GM21737 (cell line): ENCODE data around the gene TRPV5.

Experiments used
- ATAC-seq: cut with Tn5 transposase; IDR thresholded peaks from one replicate; pipeline ENCODE4 v1.9.1; 2021; ENCODE audit warnings: mild to moderate bottlenecking, moderate library complexity; ENCODE audit not compliant: unreplicated experiment

TRPV5 gene

DNA sequence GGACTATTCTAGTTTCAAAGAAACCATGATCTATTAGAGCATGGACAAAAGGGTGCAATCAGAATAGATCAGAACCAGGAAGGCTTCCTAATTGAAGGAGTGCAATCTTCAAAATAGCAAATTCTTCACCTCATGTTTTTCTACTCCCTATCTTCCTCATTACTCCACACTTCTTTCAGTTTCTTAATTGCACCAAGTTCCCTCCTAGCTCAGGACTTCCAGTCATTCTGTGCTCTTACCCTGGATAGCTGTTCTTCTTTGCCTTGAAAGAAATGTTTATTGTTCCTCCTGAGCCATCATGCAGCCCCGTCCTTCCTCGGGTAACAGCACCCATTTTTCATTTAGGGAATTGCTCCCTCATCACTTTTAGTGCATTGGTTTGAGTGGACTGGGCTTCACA is 23.1 kb downstream of the TRPV5 start:
- no peak for ATAC-seq

DNA sequence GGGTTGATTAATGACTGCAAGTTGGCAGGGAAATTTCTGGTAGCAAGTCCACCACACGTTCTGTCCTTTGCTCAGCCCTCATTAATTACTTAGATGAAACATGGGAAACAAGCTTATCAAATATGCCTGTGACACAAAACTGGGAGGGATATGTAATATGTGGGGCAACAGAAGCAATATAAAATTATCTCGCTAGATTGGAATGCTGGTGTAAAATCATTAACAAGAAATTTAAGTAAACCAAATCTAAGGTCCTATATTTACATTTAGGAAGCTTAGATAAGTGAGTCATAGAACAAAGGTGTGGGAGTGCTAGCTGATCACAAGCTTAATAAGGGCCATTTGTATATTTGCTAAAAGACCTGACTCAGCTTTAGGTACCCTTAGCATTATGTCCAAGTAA is 23.5 kb downstream of the TRPV5 start:
- no peak for ATAC-seq

DNA sequence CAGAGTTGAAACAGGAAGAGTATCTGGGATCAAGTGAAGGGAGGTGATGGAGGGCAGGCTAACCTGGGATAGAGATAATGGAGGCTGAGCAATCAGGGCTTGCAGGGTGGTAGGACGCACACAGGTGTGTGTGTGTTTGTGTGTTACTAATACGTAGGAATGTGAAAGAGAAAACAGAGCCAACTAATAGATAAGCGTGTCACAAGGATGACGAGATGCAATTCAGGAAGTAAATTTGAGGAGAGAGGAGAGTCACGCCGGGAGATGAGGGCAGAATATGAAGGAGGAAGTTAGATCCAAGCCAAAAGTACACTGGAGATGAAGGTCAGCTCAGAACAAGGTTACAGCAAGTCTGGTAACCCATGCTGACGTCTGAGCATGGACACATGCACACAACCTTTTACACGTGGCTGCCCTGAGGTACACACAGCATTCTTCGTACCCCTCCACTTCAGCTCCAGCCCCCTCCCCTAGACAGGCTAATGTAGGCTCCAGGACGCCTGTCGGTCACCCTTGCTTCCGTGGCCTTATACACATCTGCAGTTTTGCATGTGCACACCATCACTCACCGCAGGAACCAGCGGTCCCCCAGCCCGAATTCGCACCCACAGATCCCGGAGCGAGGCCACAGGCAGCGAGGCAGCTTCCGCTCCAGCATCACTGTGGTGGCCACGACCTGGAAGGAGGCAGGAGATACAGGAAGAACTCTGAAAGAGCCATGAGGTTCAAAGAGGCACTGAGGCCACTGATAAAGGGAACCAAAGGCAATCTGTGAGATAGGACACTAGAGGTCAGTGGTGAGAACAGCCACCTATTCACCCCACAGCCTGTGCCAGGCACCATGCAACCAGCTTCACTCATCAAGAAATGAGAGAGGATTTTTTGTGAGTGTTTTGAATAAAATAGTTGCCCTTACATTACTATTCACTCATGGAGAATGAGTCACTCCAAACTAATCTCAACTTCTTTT is 24.3 kb downstream of the TRPV5 start:
- ATAC-seq = no peak

DNA sequence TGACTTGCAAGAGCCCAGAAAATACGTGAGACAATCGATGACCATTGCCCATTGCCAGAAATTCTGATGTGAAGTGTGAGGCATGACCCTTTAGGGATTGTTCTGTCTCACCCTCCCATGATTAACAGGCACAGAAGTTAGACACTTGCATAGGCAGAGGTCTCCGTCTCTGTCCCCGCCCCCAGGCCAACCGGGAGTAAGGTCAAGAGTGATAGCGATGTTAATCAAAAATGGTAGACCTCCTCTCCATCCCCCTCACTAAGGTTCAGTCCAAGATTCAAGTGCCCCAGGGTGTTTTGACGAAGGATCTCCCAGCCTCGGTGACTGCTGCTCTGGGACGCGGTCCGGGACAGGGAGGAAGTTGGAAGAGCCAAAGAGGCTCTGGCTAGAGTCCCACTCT is 25.3 kb downstream of the TRPV5 start:
- no peak for ATAC-seq

DNA sequence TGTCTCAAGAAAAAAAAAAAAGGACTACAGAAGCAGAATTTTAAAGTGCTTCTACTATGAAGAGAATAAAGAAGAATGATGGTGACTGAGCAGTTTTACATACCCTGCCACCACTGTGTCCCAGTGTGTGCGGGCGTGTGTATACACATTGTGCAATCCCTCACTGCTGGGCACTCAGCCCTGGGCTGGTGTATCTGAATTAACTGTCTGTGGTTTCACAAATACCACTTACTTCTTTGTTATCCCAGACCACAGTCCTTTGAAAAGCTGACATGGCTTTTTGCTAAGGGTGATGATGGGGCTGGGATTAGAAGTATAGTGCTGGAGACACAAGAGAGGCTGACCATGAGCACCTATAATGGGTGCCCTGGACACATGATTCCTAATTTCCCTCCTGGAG is 26.9 kb downstream of the TRPV5 start:
- ATAC-seq = no peak

DNA sequence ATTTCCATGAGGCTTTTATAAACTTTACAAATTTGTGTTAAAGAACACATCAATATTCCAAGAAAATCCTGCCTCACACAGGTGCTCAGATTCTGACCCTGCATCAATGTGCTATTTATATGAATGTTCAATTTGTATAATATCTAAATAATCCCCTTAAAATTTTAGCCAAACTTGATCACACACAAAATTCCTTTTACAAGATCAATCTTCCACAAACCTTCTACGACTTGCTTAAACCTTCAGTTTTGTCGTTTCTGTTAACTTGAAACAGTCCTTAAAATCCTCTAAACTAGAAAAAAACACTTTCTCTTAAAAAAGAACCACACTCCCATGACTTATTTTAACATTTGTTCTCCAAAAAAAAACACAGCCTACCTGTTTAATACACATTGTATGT is 27.8 kb downstream of the TRPV5 start:
- ATAC-seq = no peak

DNA sequence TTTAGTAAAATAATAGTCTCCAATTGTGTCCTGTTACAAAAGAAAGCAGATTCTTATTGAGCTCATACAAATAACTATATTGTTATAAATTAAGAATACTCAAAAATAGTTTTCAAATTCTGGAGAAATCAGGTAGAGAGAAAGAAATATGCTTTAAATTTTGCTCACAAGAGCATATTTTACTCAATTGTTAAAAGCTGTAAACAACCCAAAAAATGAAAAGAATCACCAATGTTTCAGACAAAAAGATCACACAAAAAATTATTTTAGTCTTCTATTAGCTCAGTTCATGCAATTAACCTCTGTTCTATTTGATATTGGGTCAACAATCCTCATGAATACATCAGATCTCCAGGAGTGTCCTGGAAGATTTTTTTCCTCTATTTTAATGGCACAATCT is 29.4 kb downstream of the TRPV5 start:
- ATAC-seq = no peak

DNA sequence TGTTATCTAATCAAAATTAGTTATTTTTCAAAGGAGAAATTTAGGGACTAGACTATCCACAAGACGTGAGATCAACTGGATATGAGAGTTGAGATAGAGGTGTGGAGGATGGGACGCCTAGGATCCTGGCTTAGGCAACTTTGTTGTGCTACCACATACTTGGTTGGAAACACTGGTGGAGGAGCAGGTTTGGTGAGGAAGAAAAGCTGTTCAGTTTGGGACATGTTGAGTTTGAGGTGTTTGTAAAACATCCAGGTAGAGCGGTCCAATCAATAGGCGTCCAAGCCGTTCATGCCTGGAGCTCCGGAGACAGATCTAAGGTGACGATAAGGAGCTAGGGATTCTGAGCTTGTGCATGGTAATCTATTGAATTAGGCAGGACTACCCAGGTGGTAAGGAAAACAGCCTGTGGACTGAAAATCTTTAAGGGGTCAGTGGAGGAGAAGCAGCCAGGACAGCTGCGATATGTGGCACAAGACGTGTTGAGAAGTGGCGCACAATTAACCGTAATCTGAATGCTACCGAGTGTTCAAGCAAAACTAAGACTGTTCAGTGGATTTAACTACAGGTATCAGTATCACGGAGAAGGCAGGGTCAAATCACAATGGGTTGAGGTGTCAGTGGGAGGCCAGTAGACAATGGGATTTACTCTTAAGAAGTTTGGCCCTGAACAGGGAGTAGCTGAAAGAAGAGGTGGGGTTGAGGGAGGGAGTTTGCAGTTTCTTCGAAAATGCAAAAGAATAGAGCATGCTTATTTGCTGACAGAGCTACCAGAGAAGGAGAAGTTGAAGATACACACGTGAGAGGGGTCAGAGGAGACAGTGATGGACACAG is 31.9 kb downstream of the TRPV5 start:
- no peak for ATAC-seq

DNA sequence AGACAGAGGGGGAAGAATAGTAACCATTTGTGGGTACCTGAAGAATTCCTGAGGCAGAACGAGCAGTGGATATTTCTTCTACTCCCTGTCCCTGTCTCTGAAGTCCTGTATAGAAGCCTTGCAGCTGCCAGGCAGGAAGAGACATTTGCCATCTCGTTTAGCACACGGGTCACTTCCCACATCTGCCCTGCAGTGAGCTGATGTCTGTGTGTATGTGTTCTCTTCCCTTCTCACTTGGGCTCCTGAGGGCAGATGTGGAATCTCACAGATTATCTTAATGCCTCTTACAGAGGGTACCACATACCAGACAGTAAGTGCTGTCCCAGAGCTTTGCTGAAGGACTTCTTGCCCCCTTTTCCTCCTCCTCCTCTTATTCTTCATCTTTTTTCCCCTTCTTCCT is 33.9 kb downstream of the TRPV5 start:
- ATAC-seq = no peak

DNA sequence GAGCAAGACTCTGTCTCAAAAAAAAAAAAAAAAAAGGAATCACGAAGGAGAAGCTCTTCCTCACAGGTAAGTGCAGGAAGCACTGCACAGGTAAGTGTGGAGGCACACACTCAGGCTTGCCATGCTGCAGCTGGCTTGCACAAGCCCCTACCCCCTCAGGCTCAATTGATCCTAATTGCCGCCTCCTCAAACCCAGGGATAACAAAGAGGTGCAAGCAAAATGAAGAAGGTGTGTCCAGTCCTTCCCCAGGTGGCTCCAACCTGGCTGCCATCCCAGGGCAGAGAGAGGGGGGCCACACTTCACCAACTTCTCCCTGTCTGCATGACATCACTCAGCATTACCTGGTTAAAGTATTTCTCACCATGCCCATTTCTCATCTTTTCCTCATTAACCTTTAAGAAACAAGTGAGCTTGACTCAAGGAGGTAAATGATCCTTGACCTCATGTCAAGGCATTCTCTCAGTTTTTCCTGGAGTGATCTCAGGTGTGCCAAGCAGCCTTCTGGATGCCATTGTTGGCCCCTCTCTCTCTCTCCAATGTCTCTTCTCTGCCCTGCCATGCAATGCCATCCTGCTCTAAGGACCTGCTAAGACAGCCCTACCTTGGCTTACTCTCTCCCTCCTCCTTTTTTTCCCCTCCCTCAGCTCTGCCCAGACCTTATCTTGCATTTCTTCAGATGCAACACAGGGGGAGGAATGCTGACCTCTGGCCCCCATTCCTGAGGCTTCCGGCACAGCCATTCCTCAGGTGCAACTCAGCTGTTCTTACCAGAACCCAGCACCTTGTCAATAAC is 35.0 kb downstream of the TRPV5 start:
- ATAC-seq = no peak

DNA sequence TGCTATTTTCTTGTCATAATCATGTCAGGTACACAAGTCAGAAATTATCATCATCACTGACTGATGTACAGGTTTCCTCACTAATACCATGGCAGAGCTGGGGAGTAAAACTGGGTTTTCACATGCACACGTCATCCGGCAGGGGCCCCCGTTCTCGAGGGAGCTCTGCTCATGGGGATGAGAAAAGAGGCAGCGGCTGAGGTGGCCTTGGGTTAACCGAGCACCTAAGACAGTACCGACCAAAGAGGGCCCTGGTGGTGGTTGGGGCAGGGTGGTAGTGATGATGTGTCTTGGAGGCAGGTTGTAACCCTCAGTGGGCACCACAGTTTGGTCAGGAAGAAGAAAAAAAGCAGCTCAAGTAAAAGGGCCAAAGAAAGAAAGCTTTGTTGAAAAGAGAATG is 35.9 kb downstream of the TRPV5 start:
- ATAC-seq = no peak

DNA sequence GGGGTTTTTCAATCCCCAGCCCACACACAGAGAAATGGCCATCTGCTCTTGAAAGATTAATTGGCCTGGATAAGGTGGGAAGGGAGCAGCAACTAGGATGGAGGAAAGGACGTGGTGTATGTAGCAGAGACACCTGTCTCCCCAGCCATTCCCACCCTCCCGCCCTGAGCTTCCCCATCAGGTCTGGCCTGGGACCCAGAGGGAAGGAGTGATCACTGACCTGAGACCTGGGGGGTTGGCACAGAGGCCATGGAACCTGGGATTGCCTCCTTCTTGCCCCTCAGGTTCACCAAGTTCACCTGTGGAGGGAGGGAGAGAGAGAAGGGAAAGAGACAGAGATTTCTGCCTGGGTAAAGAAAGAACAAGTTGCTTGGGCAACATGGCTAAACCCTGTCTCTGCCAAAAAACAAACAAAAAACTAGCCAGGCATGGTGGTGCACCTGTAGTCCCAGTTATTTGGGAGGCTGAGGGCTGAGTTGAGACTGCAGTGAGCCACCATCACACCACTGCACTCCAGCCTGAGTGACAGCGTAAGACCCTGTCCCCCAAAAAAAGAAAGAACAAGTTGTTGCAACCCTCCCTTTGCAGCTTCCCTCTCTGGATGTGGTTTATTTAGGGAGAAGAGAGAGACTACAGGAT is 36.7 kb downstream of the TRPV5 start:
- ATAC-seq = no peak

DNA sequence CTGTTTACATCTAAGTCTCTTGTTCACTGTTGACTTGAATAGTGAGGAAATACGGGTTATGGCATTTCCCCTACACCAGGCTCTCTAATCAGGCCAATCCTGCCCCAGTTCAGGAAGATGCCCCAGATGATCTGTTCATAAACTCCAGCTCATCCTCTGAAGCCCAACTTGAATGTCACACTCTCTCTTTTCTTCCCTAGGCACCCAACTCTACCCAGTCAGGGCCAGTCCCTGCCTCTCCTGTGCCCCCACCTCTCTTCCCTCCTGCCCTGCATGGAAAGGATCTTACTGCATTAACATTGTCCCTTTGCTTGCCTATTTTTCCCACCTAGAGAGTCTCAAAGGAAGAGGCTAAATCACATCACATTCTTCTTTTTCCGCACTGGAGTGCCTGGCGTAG is 37.4 kb downstream of the TRPV5 start:
- ATAC-seq = no peak

DNA sequence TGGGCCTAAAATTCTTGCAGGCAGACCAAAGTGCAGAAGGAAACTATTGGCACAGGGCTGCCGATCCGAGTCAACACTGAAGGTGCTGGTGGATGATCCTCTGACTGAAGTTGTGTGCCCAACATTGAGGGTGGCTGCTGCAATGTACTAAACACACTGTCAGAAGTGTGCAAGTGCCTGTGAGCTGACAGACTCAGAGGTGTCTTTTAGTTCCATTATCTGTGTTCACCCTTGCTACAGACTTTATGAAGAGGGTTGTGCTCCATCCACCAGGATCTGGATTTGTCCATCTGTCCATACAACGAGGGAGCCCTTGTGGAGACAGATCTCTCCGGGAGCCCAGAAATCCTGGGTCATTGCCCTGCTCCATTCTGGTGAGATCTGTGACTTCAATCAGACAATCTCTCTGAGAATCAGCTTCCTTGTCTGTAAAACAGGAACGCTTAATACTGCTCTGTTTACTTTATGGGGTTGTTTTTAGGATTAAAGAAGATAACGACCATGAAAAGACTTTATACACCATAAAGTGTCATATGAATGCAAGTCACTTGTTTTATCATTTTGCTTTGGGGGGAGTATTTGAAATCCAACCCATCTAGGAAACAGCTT is 38.5 kb downstream of the TRPV5 start:
- ATAC-seq = no peak

DNA sequence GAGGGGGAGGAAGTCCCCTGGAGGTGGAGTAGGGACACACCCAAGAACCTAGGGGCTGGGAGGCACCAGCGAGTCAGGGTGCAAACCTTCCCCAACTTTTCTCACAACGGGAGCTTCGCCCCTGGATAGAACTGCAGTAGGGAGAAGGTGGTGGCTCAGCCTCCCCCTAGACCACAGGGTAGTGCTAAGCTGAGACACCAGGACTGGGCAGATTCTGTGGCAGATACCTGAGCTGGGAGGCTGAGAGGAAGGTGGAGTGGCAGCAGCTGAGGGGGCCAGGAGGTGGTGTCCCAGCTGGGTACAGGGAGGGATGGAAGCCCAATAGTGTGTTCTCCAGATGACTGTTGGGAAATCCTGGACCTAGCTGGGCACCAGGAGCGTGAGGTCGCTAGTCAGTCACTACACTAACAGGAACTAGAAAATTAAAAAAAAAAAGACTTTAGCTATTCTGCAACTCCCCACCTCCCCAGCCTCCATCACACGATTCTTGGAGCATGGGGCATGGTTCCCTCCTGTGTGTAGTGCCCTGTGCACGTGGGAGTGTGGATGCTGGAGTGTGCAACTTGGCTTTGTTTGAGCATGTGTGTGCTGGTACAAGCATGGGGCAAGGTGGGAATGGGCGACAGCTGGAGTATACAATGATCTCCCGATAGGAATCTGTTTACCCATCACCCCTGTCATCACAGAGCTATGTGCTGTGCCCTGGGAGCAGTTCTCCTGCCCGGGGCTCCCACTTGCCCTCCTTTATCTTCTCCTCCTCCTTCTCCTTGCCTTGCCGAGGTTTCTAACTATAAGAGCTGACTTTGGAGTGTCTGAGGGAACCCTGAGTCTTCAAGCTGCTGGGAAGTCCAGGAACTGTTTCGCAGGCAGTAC is 39.2 kb downstream of the TRPV5 start:
- no peak for ATAC-seq

DNA sequence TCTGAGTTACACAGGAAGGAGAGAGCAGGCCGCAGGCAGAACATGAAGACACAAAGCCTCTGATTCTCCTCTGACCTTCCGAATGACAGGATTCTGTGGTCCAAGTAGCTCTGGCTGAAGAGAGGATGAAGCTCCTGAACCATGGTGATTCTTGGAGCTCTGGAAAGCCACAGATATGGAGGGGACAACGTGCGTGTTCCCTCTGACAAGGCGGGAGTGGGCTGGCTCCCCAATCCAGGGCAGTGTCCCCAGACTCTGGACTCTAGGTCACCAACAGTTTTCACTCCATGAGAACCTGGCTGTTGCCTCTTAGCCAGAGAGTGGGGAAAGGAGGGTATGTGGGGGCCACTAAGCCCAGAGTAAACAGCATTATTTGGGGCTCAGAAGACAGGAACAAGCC is 40.6 kb downstream of the TRPV5 start:
- no peak for ATAC-seq

DNA sequence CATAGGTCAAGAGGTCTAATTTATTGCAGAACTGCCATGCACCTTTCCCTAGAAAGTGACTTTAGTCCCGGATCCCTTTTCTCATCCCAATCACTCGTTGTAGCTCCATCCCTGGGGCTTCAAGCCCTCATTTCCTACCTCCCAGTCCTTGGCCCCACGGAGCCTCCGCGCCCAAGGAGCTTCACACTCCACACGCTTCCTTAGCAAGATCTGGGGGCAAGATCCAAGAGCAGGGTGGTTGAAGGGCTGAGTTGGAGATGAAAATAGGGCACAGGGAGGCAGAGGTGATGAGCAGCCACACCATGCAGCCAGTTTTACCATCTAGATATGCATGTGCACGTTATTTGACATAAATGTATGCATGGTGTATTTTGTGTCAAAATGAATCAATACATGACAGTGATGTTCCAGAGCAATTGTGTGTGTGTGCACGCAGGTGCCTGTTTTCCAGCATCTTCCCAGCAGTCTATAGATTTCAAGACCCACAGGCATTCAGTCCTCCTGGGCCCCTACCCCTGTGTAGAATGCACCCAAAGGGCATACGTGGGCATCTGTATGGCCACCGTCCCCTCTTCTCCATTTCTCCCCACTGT is 42.0 kb downstream of the TRPV5 start:
- ATAC-seq = no peak

DNA sequence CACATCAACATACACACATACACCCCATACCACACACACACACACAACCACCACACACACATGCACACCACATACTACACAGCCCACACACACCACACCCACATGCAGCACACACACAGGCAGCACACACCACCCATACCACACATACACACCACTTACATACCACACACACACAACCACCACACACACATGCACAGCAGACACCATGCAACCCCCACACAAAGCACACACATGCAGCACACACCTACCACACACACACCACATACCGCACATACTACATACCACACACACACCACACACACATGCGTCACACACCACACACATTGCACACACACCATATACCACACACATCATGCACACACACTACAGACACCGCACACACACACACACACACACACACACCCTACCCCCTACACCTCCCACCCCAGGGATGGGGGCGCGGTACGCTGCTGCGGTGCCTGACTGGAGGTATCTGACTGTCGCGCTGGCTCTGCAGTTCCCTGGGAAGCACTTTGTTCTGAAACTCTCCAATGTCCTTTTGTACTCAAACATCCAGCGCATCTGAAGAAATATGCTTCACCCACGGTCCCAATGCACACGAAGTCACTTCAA is 42.6 kb downstream of the TRPV5 start:
- no peak for ATAC-seq

DNA sequence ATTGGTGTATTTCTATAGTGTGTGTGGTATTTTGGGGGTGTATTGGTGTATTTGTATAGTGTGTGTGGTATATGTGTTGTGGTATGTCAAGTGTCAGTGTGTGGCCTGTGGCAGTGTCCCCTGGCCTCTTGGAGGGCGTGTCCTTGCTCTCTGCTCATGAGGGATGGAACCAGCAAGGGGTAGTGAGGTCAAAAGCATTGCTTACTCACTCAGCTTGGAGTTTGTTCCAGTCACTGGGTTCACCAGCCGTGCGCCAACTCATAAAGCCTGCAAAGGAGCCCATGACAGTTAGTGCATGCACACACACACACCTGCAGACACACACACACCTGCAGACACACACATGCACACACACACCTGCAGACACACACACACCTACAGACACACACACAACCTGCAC is 43.7 kb downstream of the TRPV5 start:
- no peak for ATAC-seq
